Activated T-cell treated with anti-CD3 and anti-CD28 coated beads, Interleukin-2, amount 50 U/mL, for 48 hours (primary cell): Measurements from ENCODE around the gene RHD.
"Not testable (repeated sequence)": the region's sequence is repeated elsewhere in the genome, so short reads cannot be mapped to it uniquely, and the experiment has no call there.

Source experiments
- DNase-seq, 2 experiments: peaks; one replicate each; pipeline ENCODE4 v3.0.0-alpha.2; 2020

Gene RHD

GRCh38 chr1:25272238-25272637, at the start of gene RHD:
Gene RHD, plus strand, starts transcription at chr1:25272509. Its CDS starts 39 bp downstream, at chr1:25272548.
- not testable (repeated sequence) for DNase-seq

GRCh38 chr1:25222606-25223005, 49.7 kb upstream of the RHD start:
- no peak for DNase-seq

- DNase-seq = no peak
Observed at GRCh38 chr1:25223471-25223870, 48.8 kb upstream of the RHD start.

GRCh38 chr1:25232027-25232865, 40.1 kb upstream of the RHD start, which contains the start of gene SYF2:
Gene SYF2, minus strand, starts transcription at chr1:25232502. Its CDS starts 35 bp downstream, at chr1:25232467.
- peak; percentile 91 to 92 for DNase-seq

GRCh38 chr1:25232866-25233784, 39.2 kb upstream of the RHD start:
- peak; percentile 72 to 77 for DNase-seq

- DNase-seq = not testable (repeated sequence)
Observed at GRCh38 chr1:25235411-25235810, 36.9 kb upstream of the RHD start.

- DNase-seq = not testable (repeated sequence)
Observed at GRCh38 chr1:25236261-25236660, 36.0 kb upstream of the RHD start.

GRCh38 chr1:25238046-25238445, 34.3 kb upstream of the RHD start:
- DNase-seq = no peak

- peak; percentile 95 to 96 for DNase-seq
Observed at GRCh38 chr1:25239681-25240541, 32.4 kb upstream of the RHD start.

- no peak for DNase-seq
Observed at GRCh38 chr1:25243907-25244306, 28.4 kb upstream of the RHD start.

GRCh38 chr1:25245393-25245792, 26.9 kb upstream of the RHD start:
- no peak for DNase-seq

GRCh38 chr1:25245809-25246599, 26.3 kb upstream of the RHD start:
- no peak for DNase-seq

GRCh38 chr1:25246600-25247023, 25.7 kb upstream of the RHD start:
- peak; percentile 55 to 59 for DNase-seq

- DNase-seq = peak; percentile 99
Observed at GRCh38 chr1:25247024-25247828, 25.1 kb upstream of the RHD start, which contains the start of gene RSRP1. Gene RSRP1, minus strand, starts transcription at chr1:25247454. Its CDS starts 491 bp downstream, at chr1:25246963.

- DNase-seq = no peak
Observed at GRCh38 chr1:25247829-25248754, 24.2 kb upstream of the RHD start.

- no peak for DNase-seq
Observed at GRCh38 chr1:25253911-25254310, 18.4 kb upstream of the RHD start.

- DNase-seq = no peak
Observed at GRCh38 chr1:25255706-25256577, 16.4 kb upstream of the RHD start.

- DNase-seq = no peak
Observed at GRCh38 chr1:25256578-25256965, 15.7 kb upstream of the RHD start.
